Thymus (tissue), 11 donors: ENCODE results near the gene TANC1. TPM values are rescaled to one million over a fixed set of nuclear protein-coding genes. Genes with fewer than 3 reads are reported as not detected.

Source experiments
- DNase-seq, 9 donors: peaks; one replicate each; pipeline ENCODE4 v3.0.0-alpha.2; 2013; ENCODE audit warnings: low spot score in 9 of 9, low read depth in 6 of 9, missing footprints in 1 of 9
- H3K27ac ChIP-seq, 2 donors: one replicate each; pipeline ENCODE4 v1.5.1; 2013; ENCODE audit warnings: control low read depth in 1 of 2, low read depth in 1 of 2, low read length in 1 of 2, mild to moderate bottlenecking in 1 of 2, moderate library complexity in 1 of 2
- H3K27me3 ChIP-seq, 2 donors: one replicate each; pipeline ENCODE4 v1.5.1; 2013; ENCODE audit warnings: low read length in 1 of 2; ENCODE audit not compliant: control insufficient read depth in 2 of 2, insufficient read depth in 1 of 2
- H3K36me3 ChIP-seq, 2 donors: one replicate each; pipeline ENCODE4 v1.5.1; 2013; ENCODE audit warnings: low read length in 1 of 2, mild to moderate bottlenecking in 1 of 2, moderate library complexity in 1 of 2; ENCODE audit not compliant: control insufficient read depth in 2 of 2, insufficient read depth in 2 of 2
- H3K4me1 ChIP-seq, 2 donors: one replicate each; pipeline ENCODE4 v1.5.1; 2013; ENCODE audit warnings: low read length in 2 of 2; ENCODE audit not compliant: control insufficient read depth in 2 of 2, insufficient read depth in 2 of 2
- H3K4me3 ChIP-seq, 2 donors: one replicate each; pipeline ENCODE4 v1.5.1; 2013; ENCODE audit warnings: low read length in 2 of 2, control low read depth in 1 of 2, mild to moderate bottlenecking in 1 of 2
- H3K9me3 ChIP-seq, 2 donors: one replicate each; pipeline ENCODE4 v1.5.1; 2013; ENCODE audit warnings: low read length in 1 of 2, mild to moderate bottlenecking in 1 of 2; ENCODE audit not compliant: control insufficient read depth in 2 of 2, insufficient read depth in 1 of 2
- WGBS: extraction: QIAGEN DNeasy Blood & Tissue Kit; methylation state at CpG from one replicate; pipeline ENCODE4 v1.1.7; 2013; 5-methylcytosine and 5-hydroxymethylcytosine counted together
- polyA plus RNA-seq: library from polyadenylated mRNA; stranded (reverse); fragments of 200-250 nt; gene quantifications from one replicate; pipeline ENCODE4 v1.2.3, GENCODE V29; 2013
- total RNA-seq: library from RNA; stranded (reverse); fragments of 120-200 nt; gene quantifications from one replicate; pipeline ENCODE4 v1.2.4, GENCODE V29; 2013
- donor health status: healthy.

Gene TANC1
- total and polyA plus RNA-seq, 2 donors = 3.5 to 13.0 TPM

DNA sequence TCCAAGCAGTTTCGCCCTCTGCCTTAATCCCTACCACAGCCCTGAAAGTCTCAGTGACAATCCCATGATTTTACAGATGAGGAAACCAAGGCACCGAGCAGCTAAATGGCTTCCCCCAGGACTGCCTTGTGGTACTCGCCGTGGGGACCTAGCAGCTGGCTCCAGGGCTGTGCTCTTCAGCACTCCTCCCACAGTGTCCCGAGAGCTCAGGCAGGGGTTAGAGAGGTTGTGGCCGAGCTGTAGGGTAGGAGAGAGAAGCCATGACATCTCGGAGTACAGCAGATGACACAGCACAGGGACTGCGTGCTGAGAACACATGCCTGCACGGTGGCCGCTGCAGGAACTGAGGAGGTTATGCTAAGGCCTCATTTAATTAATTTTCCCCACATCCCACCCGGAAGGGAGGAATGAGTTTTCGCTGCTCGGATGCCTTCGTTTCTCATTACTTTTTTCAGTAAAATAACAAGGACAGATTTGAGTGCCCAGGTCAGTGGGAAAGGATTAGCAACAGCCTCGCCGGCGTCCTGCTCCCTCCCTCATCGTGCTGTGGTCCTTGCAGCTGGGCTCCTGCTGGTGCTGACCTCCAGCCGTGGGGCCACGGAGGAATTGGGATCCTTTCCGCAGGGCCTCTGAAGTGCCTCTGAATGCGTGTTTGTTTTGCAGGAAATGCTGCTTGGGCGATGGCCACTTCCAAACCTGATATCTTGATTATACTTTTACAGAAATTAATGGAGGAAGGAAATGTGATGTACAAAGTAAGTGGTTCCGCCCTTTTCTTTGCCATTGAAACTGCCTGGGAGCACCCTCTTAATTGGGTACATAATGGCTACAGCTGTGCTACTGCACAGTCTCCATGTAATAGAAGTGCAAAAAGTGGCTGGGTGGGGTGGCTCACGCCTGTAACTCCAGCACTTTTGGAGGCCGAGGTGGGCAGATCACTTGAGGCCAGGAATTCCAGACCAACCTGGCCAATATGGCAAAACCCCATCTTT lies 256.9 kb downstream of the TANC1 start:
- Histone ChIP-seq H3K27ac (no peak overlapping the region), H3K4me1 (peaks cover 0 to 3% of the 10 kb centered on the region in 2 donors), H3K27me3 (no peaks in the 10 kb centered on the region), H3K4me3 (no peak overlapping the region), H3K9me3 (no peaks in the 10 kb centered on the region), H3K36me3 (peaks cover 14 to 29% of the 10 kb centered on the region in 2 donors)
- 97% methylated on average over 26 of the region's 26 CpGs for WGBS
- DNase-seq = no peak

DNA sequence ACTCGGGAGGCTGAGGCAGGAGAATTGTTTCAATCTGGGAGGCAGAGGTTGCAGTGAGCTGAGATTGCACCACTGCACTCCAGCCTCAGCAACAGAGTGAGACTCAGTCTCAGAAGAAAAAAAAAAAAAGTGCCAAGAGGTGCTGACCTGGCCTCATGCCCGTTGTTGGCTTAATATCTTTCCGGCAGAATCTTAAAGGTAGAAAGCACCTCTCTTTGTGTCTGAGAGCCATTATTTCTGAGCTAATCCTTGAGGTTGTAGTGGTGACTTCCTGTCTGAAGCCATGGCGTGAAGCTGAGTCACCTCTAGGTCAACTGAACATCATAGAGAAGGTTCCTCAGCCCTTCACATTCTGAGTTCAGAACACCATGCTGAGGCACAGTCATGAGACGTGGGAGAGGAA lies 257.6 kb downstream of the TANC1 start:
- Histone ChIP-seq H3K9me3 (no peaks in the 10 kb centered on the region), H3K36me3 (peaks cover 19 to 32% of the 10 kb centered on the region in 2 donors), H3K27ac (no peak overlapping the region), H3K4me1 (peaks cover 0 to 3% of the 10 kb centered on the region in 2 donors), H3K27me3 (no peaks in the 10 kb centered on the region), H3K4me3 (no peak overlapping the region)
- DNase-seq = no peak
- 73% methylated on average over 5 of the region's 5 CpGs for WGBS

DNA sequence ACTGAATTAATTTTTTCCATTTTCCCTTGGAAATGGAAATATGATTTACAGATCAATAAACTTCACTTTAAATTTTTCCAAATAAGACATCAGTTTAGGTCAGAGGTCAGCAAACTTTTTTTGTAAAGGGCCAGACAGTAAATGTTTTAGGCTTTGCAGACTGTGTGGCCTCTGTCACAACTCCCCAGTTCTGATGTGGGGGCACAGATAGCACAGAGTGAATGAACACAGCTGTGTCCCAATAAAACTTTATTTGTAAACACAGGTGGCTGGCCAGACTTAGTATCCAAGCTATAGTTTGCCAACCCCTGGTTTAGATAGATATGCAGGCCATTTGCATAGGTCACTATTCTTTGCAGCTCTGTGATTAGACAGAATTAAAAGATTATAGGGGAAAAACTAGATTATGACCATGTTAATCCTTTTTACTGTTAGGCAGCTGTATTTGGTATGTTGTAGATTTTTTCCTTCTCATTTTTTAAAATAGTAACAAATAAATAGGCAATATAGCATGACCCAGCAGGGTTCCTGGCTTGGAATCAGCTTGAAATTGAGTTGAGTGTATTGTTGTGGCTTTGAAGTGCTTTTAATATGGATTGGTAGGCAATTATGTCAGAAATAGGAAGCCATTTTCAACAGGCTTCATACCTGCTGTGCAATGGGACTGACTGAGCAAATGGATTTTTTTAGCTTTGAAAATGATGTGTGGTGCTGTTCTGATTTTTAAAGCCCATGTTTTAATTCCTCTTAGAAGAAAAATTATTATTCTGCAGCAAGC lies 258.4 kb downstream of the TANC1 start:
- no peak for DNase-seq
- H3K9me3 ChIP-seq = no peaks in the 10 kb centered on the region
- H3K4me3 ChIP-seq = no peak overlapping the region
- no peaks in the 10 kb centered on the region for H3K27me3 ChIP-seq
- H3K36me3 ChIP-seq = peaks cover 19 to 32% of the 10 kb centered on the region in 2 donors
- H3K27ac ChIP-seq = no peak overlapping the region
- peaks cover 0 to 3% of the 10 kb centered on the region in 2 donors for H3K4me1 ChIP-seq

DNA sequence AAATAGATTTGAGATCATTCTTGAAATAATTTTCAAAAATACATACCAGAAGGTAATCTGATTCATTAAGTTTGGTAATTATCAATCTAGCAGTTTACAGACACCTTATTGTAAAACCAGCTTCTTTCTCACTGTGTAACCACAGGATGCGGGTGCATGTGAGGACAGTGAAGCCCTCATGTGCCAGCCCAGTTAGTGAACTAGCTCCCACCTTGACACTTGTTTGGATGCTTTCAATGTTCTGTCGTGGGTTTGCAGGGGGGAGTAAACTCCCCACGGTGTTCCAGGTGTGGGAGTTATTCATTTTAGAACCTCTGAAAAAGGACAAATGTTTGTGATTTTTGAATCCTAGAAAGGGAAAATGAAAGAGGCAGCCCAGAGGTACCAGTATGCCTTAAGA lies 259.0 kb downstream of the TANC1 start:
- WGBS = 61% methylated on average over 3 of the region's 3 CpGs
- no peak overlapping the region for H3K27ac ChIP-seq
- no peak overlapping the region for H3K4me3 ChIP-seq
- H3K27me3 ChIP-seq = no peaks in the 10 kb centered on the region
- no peaks in the 10 kb centered on the region for H3K9me3 ChIP-seq
- peaks cover 19 to 32% of the 10 kb centered on the region in 2 donors for H3K36me3 ChIP-seq
- DNase-seq = no peak
- H3K4me1 ChIP-seq = peaks cover 0 to 3% of the 10 kb centered on the region in 2 donors

DNA sequence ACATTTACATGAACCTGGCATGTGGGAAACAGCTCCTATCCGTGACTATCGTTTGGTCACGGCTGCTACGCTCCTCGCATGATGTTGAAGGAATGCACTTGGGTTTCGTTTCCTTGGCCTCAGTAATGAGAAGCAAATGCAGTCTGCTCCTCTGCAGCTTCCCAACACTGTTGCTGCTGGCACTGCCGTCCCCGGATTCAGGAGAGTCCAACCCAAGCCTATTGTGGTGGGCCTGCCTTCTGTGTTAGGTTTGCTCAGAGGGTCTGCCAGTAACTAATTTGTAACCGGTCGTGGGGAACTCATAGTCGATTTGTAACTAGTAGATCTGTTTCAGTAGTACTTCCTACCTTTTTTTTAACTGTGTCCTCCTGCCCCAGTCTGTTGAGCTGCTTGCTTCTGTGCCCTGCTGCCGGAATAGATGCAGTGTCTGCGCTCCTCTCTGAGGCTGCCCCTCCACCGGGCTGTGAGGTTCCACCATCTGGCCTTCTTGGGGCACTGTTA lies 259.7 kb downstream of the TANC1 start:
- Histone ChIP-seq H3K27me3 (no peaks in the 10 kb centered on the region), H3K36me3 (peaks cover 19 to 32% of the 10 kb centered on the region in 2 donors), H3K4me3 (no peak overlapping the region), H3K4me1 (peaks cover 0 to 3% of the 10 kb centered on the region in 2 donors), H3K27ac (no peak overlapping the region), H3K9me3 (no peaks in the 10 kb centered on the region)
- DNase-seq = no peak
- 98% methylated on average over 14 of the region's 14 CpGs for WGBS

DNA sequence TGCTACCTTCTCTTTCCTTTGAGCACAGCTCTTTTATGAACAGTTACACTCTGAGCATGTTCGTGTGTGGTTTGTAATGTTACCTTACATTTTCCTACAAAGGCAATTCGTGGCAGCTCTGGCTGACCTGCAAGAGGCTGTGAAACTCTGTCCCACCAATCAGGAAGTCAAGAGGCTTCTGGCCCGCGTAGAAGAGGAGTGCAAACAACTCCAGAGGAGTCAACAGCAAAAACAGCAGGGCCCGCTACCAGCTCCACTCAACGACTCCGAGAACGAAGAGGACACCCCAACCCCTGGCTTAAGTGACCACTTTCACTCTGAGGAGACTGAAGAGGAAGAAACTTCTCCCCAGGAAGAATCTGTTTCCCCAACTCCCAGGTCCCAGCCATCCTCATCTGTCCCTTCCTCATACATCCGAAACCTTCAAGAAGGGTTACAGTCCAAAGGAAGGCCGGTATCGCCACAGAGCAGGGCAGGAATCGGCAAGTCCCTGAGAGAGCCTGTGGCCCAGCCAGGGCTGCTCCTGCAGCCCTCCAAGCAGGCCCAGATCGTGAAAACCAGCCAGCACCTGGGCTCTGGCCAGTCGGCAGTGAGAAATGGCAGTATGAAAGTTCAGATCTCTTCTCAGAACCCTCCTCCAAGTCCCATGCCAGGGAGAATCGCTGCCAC lies 261.2 kb downstream of the TANC1 start:
- peaks cover 22 to 25% of the 10 kb centered on the region in 2 donors for H3K36me3 ChIP-seq
- DNase-seq = no peak
- no peaks in the 10 kb centered on the region for H3K27me3 ChIP-seq
- H3K4me1 ChIP-seq = no peaks in the 10 kb centered on the region
- 98% methylated on average over 15 of the region's 15 CpGs for WGBS
- no peaks in the 10 kb centered on the region for H3K9me3 ChIP-seq
- H3K27ac ChIP-seq = no peak overlapping the region
- H3K4me3 ChIP-seq = no peak overlapping the region

DNA sequence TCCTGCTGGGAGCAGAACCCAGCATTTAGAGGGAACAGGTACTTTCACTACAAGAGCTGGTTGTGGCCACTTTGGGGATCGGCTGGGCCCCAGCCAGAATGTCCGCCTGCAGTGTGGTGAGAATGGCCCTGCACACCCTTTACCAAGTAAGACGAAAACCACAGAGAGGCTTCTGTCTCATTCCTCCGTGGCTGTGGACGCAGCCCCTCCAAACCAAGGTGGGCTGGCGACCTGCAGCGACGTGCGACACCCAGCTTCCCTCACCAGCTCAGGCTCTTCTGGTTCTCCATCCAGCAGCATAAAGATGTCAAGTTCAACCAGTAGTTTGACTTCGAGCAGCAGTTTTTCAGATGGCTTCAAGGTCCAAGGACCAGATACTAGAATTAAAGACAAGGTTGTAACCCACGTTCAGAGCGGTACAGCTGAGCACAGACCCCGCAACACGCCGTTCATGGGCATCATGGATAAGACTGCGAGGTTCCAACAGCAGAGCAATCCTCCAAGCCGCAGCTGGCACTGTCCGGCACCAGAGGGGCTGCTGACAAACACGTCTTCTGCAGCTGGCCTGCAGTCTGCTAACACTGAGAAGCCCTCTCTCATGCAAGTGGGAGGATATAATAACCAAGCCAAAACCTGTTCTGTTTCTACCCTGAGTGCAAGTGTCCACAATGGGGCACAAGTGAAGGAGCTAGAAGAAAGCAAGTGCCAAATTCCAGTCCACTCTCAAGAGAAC lies 261.9 kb downstream of the TANC1 start:
- H3K27ac ChIP-seq = no peak overlapping the region
- 97% methylated on average over 19 of the region's 19 CpGs for WGBS
- no peaks in the 10 kb centered on the region for H3K27me3 ChIP-seq
- peaks cover 18 to 22% of the 10 kb centered on the region in 2 donors for H3K36me3 ChIP-seq
- H3K4me3 ChIP-seq = no peak overlapping the region
- no peaks in the 10 kb centered on the region for H3K9me3 ChIP-seq
- no peak for DNase-seq
- no peaks in the 10 kb centered on the region for H3K4me1 ChIP-seq

DNA sequence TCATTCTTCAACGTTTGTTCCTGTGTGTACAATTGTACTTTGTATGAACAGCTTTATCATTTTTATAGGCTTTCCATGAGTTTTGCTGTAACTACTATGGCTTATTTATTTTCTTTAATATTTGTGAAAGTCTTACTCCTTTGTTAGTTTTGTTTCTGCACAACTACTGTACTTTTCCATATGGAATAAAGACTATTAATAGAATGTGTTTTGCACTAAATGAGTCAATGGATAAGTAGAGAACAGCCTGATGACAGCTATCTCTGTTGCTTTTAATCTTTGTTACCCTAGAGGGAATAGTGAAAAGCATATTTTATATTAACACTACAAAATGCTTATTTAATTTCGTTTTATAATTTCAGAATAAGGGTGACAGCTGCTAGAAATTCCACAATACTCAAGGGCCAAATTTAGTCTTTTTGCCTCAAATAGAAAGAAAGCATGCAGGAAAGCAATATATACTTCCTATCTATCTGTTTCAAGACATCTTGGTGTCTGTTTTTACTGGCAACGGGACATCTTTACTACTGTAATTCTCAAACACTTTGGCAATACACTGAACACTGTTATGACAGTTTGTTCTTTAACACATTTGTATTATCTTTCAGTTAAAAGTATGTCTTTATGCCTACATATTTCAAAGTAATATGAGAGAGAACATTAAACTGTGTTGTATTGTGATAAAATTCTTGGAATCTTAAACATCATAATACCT lies 264.2 kb downstream of the TANC1 start:
- Histone ChIP-seq H3K4me3 (no peak overlapping the region), H3K27ac (no peak overlapping the region), H3K27me3 (no peaks in the 10 kb centered on the region), H3K9me3 (no peaks in the 10 kb centered on the region), H3K4me1 (no peaks in the 10 kb centered on the region), H3K36me3 (peaks cover 18 to 24% of the 10 kb centered on the region in 2 donors)
- DNase-seq = no peak
- 86% methylated on average over 3 of the region's 3 CpGs for WGBS
